Epithelial cell of proximal tubule (primary cell): Measurements from ENCODE around the gene STEAP4. TPM values are rescaled to one million over a fixed set of nuclear protein-coding genes. Genes with fewer than 3 reads are reported as not detected.

Experiments
- DNase-seq: peaks from one replicate; pipeline ENCODE4 v3.0.0-alpha.2; 2011; ENCODE audit warnings: low read depth
- H3K4me3 ChIP-seq: 2 replicates; pipeline ENCODE4 v1.5.1; 2011; ENCODE audit warnings: low read depth, mild to moderate bottlenecking, low read length
- total RNA-seq: library from RNA; depleted of rRNA; stranded (reverse); fragments of >200 nt; gene quantifications from 2 replicates; pipeline ENCODE4 v1.2.3, GENCODE V29; 2015
- TF ChIP-seq, protein P1 (sequence below): conservative IDR thresholded peaks from 2 replicates; pipeline ENCODE4 v1.5.1; 2012; ENCODE audit warnings: low read depth, mild to moderate bottlenecking, low read length

The STEAP4 gene
- total RNA-seq, 1 donor from 2014 or later: 0.52 TPM

- no peak for DNase-seq
- no peak overlapping the region for H3K4me3 ChIP-seq
- TF ChIP-seq, protein P1, sequence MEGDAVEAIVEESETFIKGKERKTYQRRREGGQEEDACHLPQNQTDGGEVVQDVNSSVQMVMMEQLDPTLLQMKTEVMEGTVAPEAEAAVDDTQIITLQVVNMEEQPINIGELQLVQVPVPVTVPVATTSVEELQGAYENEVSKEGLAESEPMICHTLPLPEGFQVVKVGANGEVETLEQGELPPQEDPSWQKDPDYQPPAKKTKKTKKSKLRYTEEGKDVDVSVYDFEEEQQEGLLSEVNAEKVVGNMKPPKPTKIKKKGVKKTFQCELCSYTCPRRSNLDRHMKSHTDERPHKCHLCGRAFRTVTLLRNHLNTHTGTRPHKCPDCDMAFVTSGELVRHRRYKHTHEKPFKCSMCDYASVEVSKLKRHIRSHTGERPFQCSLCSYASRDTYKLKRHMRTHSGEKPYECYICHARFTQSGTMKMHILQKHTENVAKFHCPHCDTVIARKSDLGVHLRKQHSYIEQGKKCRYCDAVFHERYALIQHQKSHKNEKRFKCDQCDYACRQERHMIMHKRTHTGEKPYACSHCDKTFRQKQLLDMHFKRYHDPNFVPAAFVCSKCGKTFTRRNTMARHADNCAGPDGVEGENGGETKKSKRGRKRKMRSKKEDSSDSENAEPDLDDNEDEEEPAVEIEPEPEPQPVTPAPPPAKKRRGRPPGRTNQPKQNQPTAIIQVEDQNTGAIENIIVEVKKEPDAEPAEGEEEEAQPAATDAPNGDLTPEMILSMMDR: no peak
Observed at GRCh38 chr7:88307412-88307811, 718 bp upstream of the STEAP4 start.

- no peak for DNase-seq
Observed at GRCh38 chr7:88305044-88305443, 1.6 kb downstream of the STEAP4 start.

DNA sequence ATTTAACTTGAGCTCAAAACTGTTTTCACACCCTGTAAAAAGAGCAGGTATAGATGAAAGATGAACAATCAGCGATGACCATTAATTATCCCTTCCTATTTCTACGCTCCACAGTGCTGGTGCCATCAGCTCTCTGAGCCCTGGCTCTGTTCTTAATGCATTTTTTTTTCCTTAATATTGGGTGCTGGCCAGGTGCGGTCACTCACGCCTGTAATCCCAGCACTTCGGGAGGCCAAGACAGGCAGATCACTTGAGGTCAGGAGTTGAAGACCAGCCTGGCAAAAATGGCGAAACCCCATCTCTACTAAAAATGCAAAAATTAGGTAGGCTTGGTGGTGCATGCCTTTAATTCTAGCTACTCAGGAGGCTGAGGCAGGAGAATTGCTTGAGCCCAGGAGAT, 4.2 kb downstream of the STEAP4 start:
- TF ChIP-seq, protein P1: no peak
- H3K4me3 ChIP-seq: no peak overlapping the region
- DNase-seq: no peak

More at GRCh38 chr7:88305044-88305443, 1.6 kb downstream of the STEAP4 start:
- no peak overlapping the region for H3K4me3 ChIP-seq
- TF ChIP-seq, protein P1: no peak

DNA sequence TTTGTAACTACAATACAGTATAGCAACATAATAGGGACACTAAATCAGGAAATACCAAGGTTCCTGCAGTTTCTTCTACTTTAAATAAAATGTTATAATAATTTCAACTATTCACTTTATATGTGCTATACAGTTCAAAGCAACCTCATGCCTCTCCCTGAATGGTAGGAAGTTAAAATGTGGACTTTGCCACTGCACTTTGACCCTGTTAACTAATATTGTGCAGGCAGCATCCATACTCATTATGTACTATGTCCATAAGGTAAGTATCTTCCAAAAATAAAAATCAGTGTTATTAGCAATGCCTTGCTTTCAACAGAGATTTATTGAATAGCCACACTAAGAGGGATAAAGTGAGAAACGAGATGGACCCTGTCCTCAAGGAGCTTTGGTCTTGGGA, 4.8 kb downstream of the STEAP4 start:
- no peak overlapping the region for H3K4me3 ChIP-seq
- TF ChIP-seq, protein P1: no peak
- no peak for DNase-seq

- no peak overlapping the region for H3K4me3 ChIP-seq
- no peak for DNase-seq
- TF ChIP-seq, protein P1: no peak
Observed at GRCh38 chr7:88300401-88300945, 6.2 kb downstream of the STEAP4 start.

- H3K4me3 ChIP-seq: no peak overlapping the region
- TF ChIP-seq, protein P1: no peak
- no peak for DNase-seq
Observed at GRCh38 chr7:88299126-88299525, 7.6 kb downstream of the STEAP4 start.

- TF ChIP-seq, protein P1: no peak
- no peak for DNase-seq
- H3K4me3 ChIP-seq: no peak overlapping the region
Observed at GRCh38 chr7:88293866-88294265, 12.8 kb downstream of the STEAP4 start.
